Colonic mucosa (tissue), 4 donors: ENCODE measurements around the gene CIPC. TPM values are rescaled to one million over a fixed set of nuclear protein-coding genes. Genes with fewer than 3 reads are reported as not detected.

ENCODE experiments used
- DNase-seq: peaks from one replicate; pipeline ENCODE4 v3.0.0-alpha.2; 2020
- H3K27ac ChIP-seq: fragments of 200-600 bp; one replicate; pipeline ENCODE4 v1.8.0; 2021
- H3K27me3 ChIP-seq: fragments of 200-600 bp; one replicate; pipeline ENCODE4 v1.8.0; 2021
- H3K36me3 ChIP-seq: fragments of 200-600 bp; one replicate; pipeline ENCODE4 v1.8.0; 2021
- H3K4me1 ChIP-seq: fragments of 200-600 bp; one replicate; pipeline ENCODE4 v1.8.0; 2021; ENCODE audit warnings: mild to moderate bottlenecking
- H3K4me3 ChIP-seq: fragments of 200-600 bp; one replicate; pipeline ENCODE4 v1.8.0; 2021
- H3K9ac ChIP-seq, 2 donors: one replicate each; pipeline ENCODE4 v1.7.0; 2013; ENCODE audit warnings: control low read depth in 2 of 2, low read depth in 2 of 2, low read length in 2 of 2
- H3K9me3 ChIP-seq: fragments of 200-600 bp; one replicate; pipeline ENCODE4 v1.8.0; 2021
- intact Hi-C: fragments of 100-400 bp; cut with DNase I; formaldehyde crosslinking; loops from one replicate; pipeline ENCODE4 v1.14.1; 2022
- total RNA-seq, 2 donors: library from RNA; stranded (reverse); fragmentation: NEBNext Ultra II Directional in 1 of 2; extraction: Animal tissue kit (Norgen Biotek cat#: 25700) in 1 of 2; gene quantifications; one replicate each; pipeline ENCODE4 v1.2.1, GENCODE V29; 2021
- TF ChIP-seq, protein P1 (sequence below): fragments of 200-600 bp; IDR thresholded peaks from one replicate; pipeline ENCODE4 v1.8.0; 2022; ENCODE audit warnings: antibody characterized with exemption, mild to moderate bottlenecking
- donor health status: healthy.
- donor health status: DM: no; HTN: no; CAD: no.
- donor health status: DM: no; HTN: no; CAD: no.

CIPC gene
- total RNA-seq, 2 donors from 2014 or later, result 18.2 to 38.4 TPM

GRCh38 chr14:77083082-77083481 is 15.0 kb upstream of the CIPC start:
- Histone ChIP-seq H3K4me3 (no peak overlapping the region), H3K4me1 (no peaks in the 10 kb centered on the region), H3K36me3 (no peaks in the 10 kb centered on the region), H3K27ac (no peak overlapping the region), H3K9ac (no peak overlapping the region), H3K9me3 (no peaks in the 10 kb centered on the region), H3K27me3 (no peaks in the 10 kb centered on the region)
- DNase-seq, result no peak
- intact Hi-C loops, result no loop called here
- TF ChIP-seq, protein P1, sequence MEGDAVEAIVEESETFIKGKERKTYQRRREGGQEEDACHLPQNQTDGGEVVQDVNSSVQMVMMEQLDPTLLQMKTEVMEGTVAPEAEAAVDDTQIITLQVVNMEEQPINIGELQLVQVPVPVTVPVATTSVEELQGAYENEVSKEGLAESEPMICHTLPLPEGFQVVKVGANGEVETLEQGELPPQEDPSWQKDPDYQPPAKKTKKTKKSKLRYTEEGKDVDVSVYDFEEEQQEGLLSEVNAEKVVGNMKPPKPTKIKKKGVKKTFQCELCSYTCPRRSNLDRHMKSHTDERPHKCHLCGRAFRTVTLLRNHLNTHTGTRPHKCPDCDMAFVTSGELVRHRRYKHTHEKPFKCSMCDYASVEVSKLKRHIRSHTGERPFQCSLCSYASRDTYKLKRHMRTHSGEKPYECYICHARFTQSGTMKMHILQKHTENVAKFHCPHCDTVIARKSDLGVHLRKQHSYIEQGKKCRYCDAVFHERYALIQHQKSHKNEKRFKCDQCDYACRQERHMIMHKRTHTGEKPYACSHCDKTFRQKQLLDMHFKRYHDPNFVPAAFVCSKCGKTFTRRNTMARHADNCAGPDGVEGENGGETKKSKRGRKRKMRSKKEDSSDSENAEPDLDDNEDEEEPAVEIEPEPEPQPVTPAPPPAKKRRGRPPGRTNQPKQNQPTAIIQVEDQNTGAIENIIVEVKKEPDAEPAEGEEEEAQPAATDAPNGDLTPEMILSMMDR, result no peak

- no peak overlapping the region for H3K27ac ChIP-seq
- no peaks in the 10 kb centered on the region for H3K27me3 ChIP-seq
- no peak for DNase-seq
- H3K9me3 ChIP-seq, result no peaks in the 10 kb centered on the region
- H3K4me1 ChIP-seq, result no peaks in the 10 kb centered on the region
- H3K9ac ChIP-seq, result no peak overlapping the region
- H3K36me3 ChIP-seq, result no peaks in the 10 kb centered on the region
- no peak overlapping the region for H3K4me3 ChIP-seq
- intact Hi-C loops, result no loop called here
- TF ChIP-seq, protein P1, result no peak
Observed at GRCh38 chr14:77084985-77085384, 13.1 kb upstream of the CIPC start.

DNA sequence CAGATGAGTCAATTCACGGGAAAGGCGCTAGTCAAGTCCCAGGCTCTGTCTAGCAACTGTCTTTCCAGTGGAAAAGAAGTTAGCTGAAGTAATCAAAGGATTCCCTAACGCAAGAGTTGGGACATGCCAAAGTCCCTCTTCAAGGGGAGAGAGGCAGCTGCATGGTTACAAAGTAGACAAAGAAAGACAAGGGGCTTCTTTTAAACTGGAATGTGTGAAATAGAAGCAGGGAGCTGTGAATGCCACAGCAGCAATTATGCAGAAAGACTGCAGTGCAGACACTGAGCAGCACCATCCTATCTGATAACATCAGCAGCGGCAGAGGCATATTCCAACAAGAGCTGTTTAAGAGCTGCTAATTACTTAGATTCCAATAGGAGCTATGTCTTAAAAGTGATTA is 12.5 kb upstream of the CIPC start:
- no peaks in the 10 kb centered on the region for H3K27me3 ChIP-seq
- H3K4me1 ChIP-seq, result no peaks in the 10 kb centered on the region
- H3K27ac ChIP-seq, result no peak overlapping the region
- TF ChIP-seq, protein P1, result no peak
- intact Hi-C loops, result no loop called here
- DNase-seq, result no peak
- H3K9ac ChIP-seq, result no peak overlapping the region
- H3K36me3 ChIP-seq, result no peaks in the 10 kb centered on the region
- no peaks in the 10 kb centered on the region for H3K9me3 ChIP-seq
- no peak overlapping the region for H3K4me3 ChIP-seq

GRCh38 chr14:77086017-77086727 is 11.9 kb upstream of the CIPC start:
- Histone ChIP-seq H3K27ac (no peak overlapping the region), H3K4me1 (no peaks in the 10 kb centered on the region), H3K9me3 (no peaks in the 10 kb centered on the region)

DNA sequence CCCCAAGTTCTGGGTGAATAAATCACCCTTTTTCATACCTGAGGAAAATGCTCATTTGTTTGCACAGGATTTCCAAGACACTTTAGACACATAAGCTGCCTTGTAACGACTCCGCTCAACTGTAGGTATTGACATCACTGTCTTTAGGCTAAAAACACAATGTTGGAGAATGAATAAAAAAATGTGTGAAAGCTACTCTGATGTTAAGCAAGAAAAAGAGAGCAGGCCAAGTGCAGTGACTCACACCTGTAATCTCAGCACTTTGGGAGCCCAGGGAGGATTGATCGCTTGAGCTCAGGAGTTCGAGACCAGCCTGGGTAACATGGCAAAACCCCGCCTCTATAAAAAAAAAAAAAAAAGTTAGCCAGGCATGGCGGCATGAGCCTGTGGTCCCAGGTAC is 11.1 kb upstream of the CIPC start:
- Histone ChIP-seq H3K9me3 (no peaks in the 10 kb centered on the region), H3K27ac (no peak overlapping the region), H3K4me1 (no peaks in the 10 kb centered on the region), H3K27me3 (no peaks in the 10 kb centered on the region), H3K9ac (no peak overlapping the region), H3K4me3 (no peak overlapping the region), H3K36me3 (no peaks in the 10 kb centered on the region)
- TF ChIP-seq, protein P1, result no peak
- intact Hi-C loops, result no loop called here
- DNase-seq, result no peak

More at GRCh38 chr14:77086017-77086727, 11.9 kb upstream of the CIPC start:
- Histone ChIP-seq H3K4me3 (no peak overlapping the region), H3K27me3 (no peaks in the 10 kb centered on the region), H3K36me3 (no peaks in the 10 kb centered on the region), H3K9ac (no peak overlapping the region)
- intact Hi-C loops, result no loop called here
- DNase-seq, result no peak
- TF ChIP-seq, protein P1, result no peak
